B cell (primary cell): ENCODE data around the gene FRMD3. TPM values are rescaled to one million over a fixed set of nuclear protein-coding genes. Genes with fewer than 3 reads are reported as not detected.

Experiments
- ATAC-seq: fragments of 200-7000 bp; cut with Tn5 transposase; one replicate; pipeline ENCODE4 v1.10.0; 2021; ENCODE audit warnings: low read depth, mild to moderate bottlenecking, moderate number of reproducible peaks, moderate library complexity
- CTCF ChIA-PET: fragments of 350-600 bp; sonication (Branson Sonifier 250); formaldehyde crosslinking; loops from one replicate; lab custom pipeline; 2021; ENCODE audit warnings: antibody characterized with exemption, inconsistent platforms; lab: Charles Lee
- POLR2A ChIA-PET: fragments of 350-600 bp; sonication (Branson Sonifier 250); formaldehyde crosslinking; loops from one replicate; lab custom pipeline; 2021; ENCODE audit warnings: antibody characterized with exemption; lab: Charles Lee
- DNase-seq: peaks from one replicate; pipeline ENCODE4 v3.0.0; 2013
- H2AFZ ChIP-seq: 2 replicates; pipeline ENCODE4 v1.6.1; 2012; ENCODE audit warnings: mild to moderate bottlenecking, low read depth, low read length; ENCODE audit not compliant: insufficient read depth, poor library complexity, severe bottlenecking
- H3K27ac ChIP-seq, 2 donors: 1 replicate in 1 of 2; 2 replicates in 1 of 2; pipeline ENCODE4 v1.5.1; 2012 to 2013; ENCODE audit warnings: low read length in 2 of 2, mild to moderate bottlenecking in 2 of 2, moderate library complexity in 1 of 2
- H3K27me3 ChIP-seq, 4 experiments: fragments of 200-600 bp in 1 of 4; sonication (generic) in 1 of 4; replicated peaks in 1 of 4; 1 replicate in 2 of 4; 2 replicates in 2 of 4; pipeline versions ENCODE4 v1.6.1 to v1.7.0; 2013 to 2016; ENCODE audit warnings: low read length in 3 of 4, mild to moderate bottlenecking in 2 of 4, mixed read lengths in 1 of 4, moderate library complexity in 1 of 4; ENCODE audit not compliant: insufficient read depth in 4 of 4, control insufficient read depth in 3 of 4; ENCODE audit errors: control extremely low read depth in 1 of 4
- H3K36me3 ChIP-seq, 2 experiments: replicated peaks in 1 of 2; 1 replicate in 1 of 2; 2 replicates in 1 of 2; pipeline versions ENCODE4 v1.6.1 to v1.7.1; 2013; ENCODE audit warnings: low read length in 1 of 2; ENCODE audit not compliant: insufficient read depth in 2 of 2, control insufficient read depth in 1 of 2; ENCODE audit errors: control extremely low read depth in 1 of 2, extremely low read depth in 1 of 2
- H3K4me1 ChIP-seq, 2 donors: fragments of 200-600 bp in 1 of 2; sonication (generic) in 1 of 2; 1 replicate in 1 of 2; 2 replicates in 1 of 2; pipeline versions ENCODE4 v1.5.1 to v1.6.1; 2013 to 2017; ENCODE audit warnings: low read length in 2 of 2; ENCODE audit not compliant: control insufficient read depth in 2 of 2, insufficient read depth in 2 of 2
- H3K4me2 ChIP-seq: replicated peaks from 2 replicates; pipeline ENCODE3; 2012; ENCODE audit warnings: mild to moderate bottlenecking, low read depth, low read length; ENCODE audit not compliant: poor library complexity, severe bottlenecking
- H3K4me3 ChIP-seq, 5 experiments: fragments of 200-600 bp in 1 of 5; sonication (generic) in 1 of 5; 1 replicate in 3 of 5; 2 replicates in 2 of 5; pipeline versions ENCODE4 v1.5.1 to v1.7.0; 2011 to 2016; ENCODE audit warnings: low read length in 4 of 5, mild to moderate bottlenecking in 4 of 5, low read depth in 2 of 5, control low read depth in 1 of 5, moderate library complexity in 1 of 5; ENCODE audit not compliant: insufficient read depth in 1 of 5; ENCODE audit errors: control extremely low read depth in 1 of 5, extremely low read depth in 1 of 5
- H3K79me2 ChIP-seq: fragments of 200-600 bp; sonication (generic); one replicate; pipeline ENCODE4 v1.6.0; 2016; ENCODE audit warnings: low read length; ENCODE audit not compliant: control insufficient read depth, insufficient read depth
- H3K9ac ChIP-seq: fragments of 200-600 bp; sonication (generic); 2 replicates; pipeline ENCODE4 v1.6.1; 2017; ENCODE audit warnings: mild to moderate bottlenecking, low read length, moderate library complexity
- H3K9me3 ChIP-seq, 3 donors: one replicate each; pipeline versions ENCODE4 v1.6.1 to v1.7.1; 2013; ENCODE audit warnings: low read length in 2 of 3; ENCODE audit not compliant: control insufficient read depth in 2 of 3, insufficient read depth in 1 of 3; ENCODE audit errors: control extremely low read depth in 1 of 3
- H4K20me1 ChIP-seq: 2 replicates; pipeline ENCODE4 v1.6.0; 2012; ENCODE audit warnings: mild to moderate bottlenecking, low read length; ENCODE audit not compliant: insufficient read depth, control insufficient read depth, poor library complexity, severe bottlenecking
- H3K27ac Mint-ChIP-seq: one replicate; pipeline ENCODE4 v1.8.0; 2021; ENCODE audit warnings: mixed read lengths
- H3K27me3 Mint-ChIP-seq: one replicate; pipeline ENCODE4 v1.8.0; 2021; ENCODE audit warnings: mixed read lengths
- H3K4me1 Mint-ChIP-seq: one replicate; pipeline ENCODE4 v1.8.0; 2021; ENCODE audit warnings: mixed read lengths
- H3K4me3 Mint-ChIP-seq: one replicate; pipeline ENCODE4 v1.8.0; 2021; ENCODE audit warnings: mixed read lengths
- H3K9me3 Mint-ChIP-seq: one replicate; pipeline ENCODE4 v1.8.0; 2022; ENCODE audit warnings: mixed read lengths; ENCODE audit not compliant: insufficient read depth
- EZH2 ChIP-seq: IDR thresholded peaks from 2 replicates; pipeline ENCODE4 v1.6.1; 2012; ENCODE audit warnings: borderline replicate concordance, low read depth, mild to moderate bottlenecking, moderate library complexity, low read length; ENCODE audit not compliant: insufficient read depth, poor library complexity, severe bottlenecking
- WGBS: methylation state at CpG from one replicate; pipeline ENCODE4 v1.1.5; 2013; ENCODE audit warnings: missing lambda C conversion rate; ENCODE audit not compliant: insufficient coverage; 5-methylcytosine and 5-hydroxymethylcytosine counted together
- intact Hi-C: fragments of 100-400 bp; cut with micrococcal nuclease; formaldehyde crosslinking; loops from one replicate; pipeline ENCODE4 v1.10.0; 2022
- polyA plus RNA-seq: library from polyadenylated mRNA; depleted of rRNA; stranded (reverse); fragments of >200 nt; gene quantifications from 2 replicates; pipeline ENCODE4 v1.2.3, GENCODE V29; 2012
- total RNA-seq, 2 donors: library from RNA; stranded (reverse); fragments of 120-200 nt in 1 of 2; gene quantifications; 1 replicate in 1 of 2; 2 replicates in 1 of 2; pipeline versions ENCODE4 v1.2.3 to v1.2.4, GENCODE V29; 2013 to 2022
- TF ChIP-seq, protein P1 (sequence below): fragments of 200-600 bp; IDR thresholded peaks from one replicate; pipeline ENCODE4 v1.8.0; 2022; ENCODE audit warnings: antibody characterized with exemption, mild to moderate bottlenecking

Gene FRMD3
- total and polyA plus RNA-seq, 2 donors (not counting 1 experiment from before 2014, with no cell fraction given), result 0.37 to 0.49 TPM

DNA sequence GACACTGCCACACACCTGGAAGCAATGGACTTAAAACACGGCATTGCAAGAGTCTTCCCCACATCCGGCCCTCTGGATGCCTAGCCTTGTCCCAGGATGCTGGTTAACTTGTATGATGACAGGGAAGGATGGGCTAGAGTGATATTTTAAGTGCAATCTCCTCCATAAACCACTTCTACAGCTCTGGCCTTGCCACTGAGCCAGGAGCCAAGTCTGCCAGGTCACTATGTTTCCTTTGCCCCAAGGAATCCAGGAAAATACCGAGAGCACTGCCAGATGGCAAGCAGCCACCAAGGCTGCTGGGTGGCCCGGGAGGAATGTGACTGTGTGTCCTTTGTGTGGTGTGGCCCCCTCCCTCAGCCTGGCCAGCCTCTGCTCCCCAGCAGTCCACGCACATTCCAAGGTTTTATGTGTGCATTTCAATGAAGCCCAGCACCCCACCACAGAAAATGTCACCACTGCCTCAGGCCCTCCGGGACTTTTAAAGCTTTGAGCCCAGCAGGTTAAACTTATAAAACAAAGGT lies 106.0 kb downstream of the FRMD3 start:
- no peaks in the 10 kb centered on the region for H3K4me1 ChIP-seq
- H3K4me1 Mint-ChIP-seq, result no peaks in the 10 kb centered on the region
- H3K4me3 ChIP-seq, result no peak overlapping the region
- no peaks in the 10 kb centered on the region for H3K9me3 ChIP-seq
- H3K27ac ChIP-seq, result no peak overlapping the region
- WGBS, result 100% methylated on average over 1 of the region's 6 CpGs
- no peak overlapping the region for H2AFZ ChIP-seq
- POLR2A ChIA-PET, result no interaction called here
- no peak for ATAC-seq
- H3K79me2 ChIP-seq, result no peaks in the 10 kb centered on the region
- CTCF ChIA-PET, result no interaction called here
- no peak for DNase-seq
- H4K20me1 ChIP-seq, result no peaks in the 10 kb centered on the region
- H3K27me3 Mint-ChIP-seq, result no peaks in the 10 kb centered on the region
- no peak overlapping the region for H3K4me2 ChIP-seq
- H3K9me3 Mint-ChIP-seq, result no peaks in the 10 kb centered on the region
- H3K4me3 Mint-ChIP-seq, result no peak overlapping the region
- no peak overlapping the region for H3K9ac ChIP-seq
- no peak for TF ChIP-seq EZH2
- TF ChIP-seq, protein P1, sequence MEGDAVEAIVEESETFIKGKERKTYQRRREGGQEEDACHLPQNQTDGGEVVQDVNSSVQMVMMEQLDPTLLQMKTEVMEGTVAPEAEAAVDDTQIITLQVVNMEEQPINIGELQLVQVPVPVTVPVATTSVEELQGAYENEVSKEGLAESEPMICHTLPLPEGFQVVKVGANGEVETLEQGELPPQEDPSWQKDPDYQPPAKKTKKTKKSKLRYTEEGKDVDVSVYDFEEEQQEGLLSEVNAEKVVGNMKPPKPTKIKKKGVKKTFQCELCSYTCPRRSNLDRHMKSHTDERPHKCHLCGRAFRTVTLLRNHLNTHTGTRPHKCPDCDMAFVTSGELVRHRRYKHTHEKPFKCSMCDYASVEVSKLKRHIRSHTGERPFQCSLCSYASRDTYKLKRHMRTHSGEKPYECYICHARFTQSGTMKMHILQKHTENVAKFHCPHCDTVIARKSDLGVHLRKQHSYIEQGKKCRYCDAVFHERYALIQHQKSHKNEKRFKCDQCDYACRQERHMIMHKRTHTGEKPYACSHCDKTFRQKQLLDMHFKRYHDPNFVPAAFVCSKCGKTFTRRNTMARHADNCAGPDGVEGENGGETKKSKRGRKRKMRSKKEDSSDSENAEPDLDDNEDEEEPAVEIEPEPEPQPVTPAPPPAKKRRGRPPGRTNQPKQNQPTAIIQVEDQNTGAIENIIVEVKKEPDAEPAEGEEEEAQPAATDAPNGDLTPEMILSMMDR, result no peak
- H3K27ac Mint-ChIP-seq, result no peak overlapping the region
- intact Hi-C loops, result no loop called here
- no peaks in the 10 kb centered on the region for H3K36me3 ChIP-seq
- no peaks in the 10 kb centered on the region for H3K27me3 ChIP-seq

DNA sequence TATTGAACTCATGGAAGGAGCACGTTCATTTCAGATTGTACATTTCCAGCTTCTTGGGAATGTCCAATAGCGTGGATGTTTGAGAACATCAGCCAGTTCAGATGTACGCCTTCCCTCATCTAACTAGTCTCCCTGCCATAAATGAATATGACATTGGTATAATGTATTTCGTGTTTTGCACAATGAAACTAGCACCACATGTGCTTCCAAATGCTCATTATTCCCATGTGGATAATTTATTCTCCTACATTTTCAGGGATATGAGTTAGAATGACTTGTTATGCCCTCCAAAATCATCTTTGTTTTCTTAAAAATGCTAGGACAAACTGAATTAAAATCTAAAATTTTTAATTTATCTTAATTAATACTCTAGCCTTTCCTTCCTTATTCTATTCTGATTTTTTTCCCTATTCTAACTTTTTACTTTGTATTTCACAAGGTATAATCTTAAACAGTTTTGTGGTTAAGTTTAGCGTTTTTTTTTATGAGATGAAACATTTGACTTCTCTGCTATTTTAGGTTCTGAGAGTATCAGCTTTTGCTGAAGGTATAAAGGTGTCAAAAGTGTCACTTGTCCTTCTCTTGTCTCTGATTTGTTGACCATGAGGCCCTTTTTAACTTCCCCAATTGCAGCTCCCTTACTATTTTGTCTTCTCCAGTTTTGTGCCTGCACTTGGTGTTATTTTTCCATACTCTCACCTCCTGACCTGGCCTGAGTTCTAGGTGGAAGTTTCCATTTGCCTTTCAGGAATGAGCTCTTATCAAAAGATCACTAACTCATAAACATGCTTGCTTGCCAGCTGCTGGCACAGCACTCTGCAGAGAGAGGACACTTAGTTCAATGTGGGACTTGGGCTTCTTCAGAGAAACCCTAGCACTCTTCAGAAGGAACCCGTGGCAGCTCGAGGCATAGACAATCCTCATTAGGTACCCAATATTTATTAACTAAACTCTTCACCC lies 106.8 kb downstream of the FRMD3 start:
- intact Hi-C loops, result no loop called here
- no peak overlapping the region for H3K4me2 ChIP-seq

More for the DNA sequence above, 106.8 kb downstream of the FRMD3 start:
- no peak for TF ChIP-seq EZH2
- TF ChIP-seq, protein P1, result no peak
- WGBS, result 77% methylated on average over 2 of the region's 7 CpGs
- H3K27ac ChIP-seq, result no peak overlapping the region
- POLR2A ChIA-PET, result no interaction called here
- H3K79me2 ChIP-seq, result no peaks in the 10 kb centered on the region
- no peak overlapping the region for H3K27ac Mint-ChIP-seq
- no peak overlapping the region for H3K4me3 ChIP-seq
- H3K4me1 ChIP-seq, result no peaks in the 10 kb centered on the region
- DNase-seq (no peak), ATAC-seq (no peak)
- H3K4me1 Mint-ChIP-seq, result no peaks in the 10 kb centered on the region
- no peaks in the 10 kb centered on the region for H3K9me3 Mint-ChIP-seq
- no peak overlapping the region for H3K9ac ChIP-seq
- H3K27me3 ChIP-seq, result no peaks in the 10 kb centered on the region
- no peaks in the 10 kb centered on the region for H3K36me3 ChIP-seq
- no peak overlapping the region for H3K4me3 Mint-ChIP-seq
- CTCF ChIA-PET, result no interaction called here
- no peaks in the 10 kb centered on the region for H3K9me3 ChIP-seq
- H3K27me3 Mint-ChIP-seq, result no peaks in the 10 kb centered on the region
- no peaks in the 10 kb centered on the region for H4K20me1 ChIP-seq
- no peak overlapping the region for H2AFZ ChIP-seq
